K562 (cell line): Measurements from ENCODE around the gene RPTOR. TPM values are rescaled to one million over a fixed set of nuclear protein-coding genes. Genes with fewer than 3 reads are reported as not detected.
A peak's percentile ranks its signal among the peaks of the same experiment; 100 is the strongest.

ENCODE experiments used
- ATAC-seq: fragments of 200-7000 bp; cut with Tn5 transposase; 3 replicates; pipeline ENCODE4 v1.9.1; 2020; ENCODE audit warnings: moderate library complexity
- BruUV-seq: library from RNA; stranded (reverse); fragments of 400-500 nt; replicated peaks from 2 replicates; lab custom pipeline; 2021; lab: Mats Ljungman, UMichigan
- CTCF ChIA-PET: fragments of 300-600 bp; formaldehyde crosslinking; extraction: SDS; loops from one replicate; lab custom pipeline; 2021; ENCODE audit warnings: low intra/inter-chr PET ratio; lab: Yijun Ruan, JAX
- POLR2A ChIA-PET: fragments of 300-600, 350-650 bp; sonication (Branson Sonifier 250); formaldehyde crosslinking; extraction: SDS; loops from one replicate; lab custom pipeline; 2021; ENCODE audit warnings: antibody characterized with exemption, inconsistent platforms; lab: Yijun Ruan, JAX
- DNase-seq, 4 experiments: peaks; one replicate each; pipeline versions ENCODE4 v3.0.0 to v3.0.0-alpha.2; 2011 to 2018; ENCODE audit warnings: low spot score in 3 of 4, mixed read lengths in 3 of 4; ENCODE audit errors: extremely low read depth in 1 of 4
- FAIRE-seq: peaks from 2 replicates; lab custom pipeline; 2011; peaks lifted over from hg19 to GRCh38; lab: Jason Lieb, UNC
- H2AFZ ChIP-seq: 2 replicates; pipeline ENCODE4 v1.6.0; 2011; ENCODE audit warnings: low read depth, low read length, control low read depth, inconsistent platforms
- H3K27ac ChIP-seq: fragments of 200-600 bp; 3 replicates; pipeline ENCODE4 v1.8.0; 2011; ENCODE audit warnings: low read depth, mild to moderate bottlenecking, control low read depth, inconsistent platforms, low read length, moderate library complexity, mixed read lengths; ENCODE audit errors: extremely low read depth
- H3K27me3 ChIP-seq, 2 experiments: fragments of 300-600 bp in 1 of 2; 2 replicates in 1 of 2; 3 replicates in 1 of 2; pipeline versions ENCODE4 v1.6.0 to v1.8.0; 2011; ENCODE audit warnings: inconsistent platforms in 2 of 2, low read length in 2 of 2, mild to moderate bottlenecking in 1 of 2, mixed read lengths in 1 of 2, moderate library complexity in 1 of 2; ENCODE audit not compliant: control insufficient read depth in 2 of 2, insufficient read depth in 2 of 2
- H3K36me3 ChIP-seq: fragments of 300-600 bp; 3 replicates; pipeline ENCODE4 v1.8.0; 2011; ENCODE audit warnings: mild to moderate bottlenecking, low read length, inconsistent platforms; ENCODE audit not compliant: control insufficient read depth, insufficient read depth
- H3K4me1 ChIP-seq, 2 experiments: fragments of 200-600 bp in 1 of 2; replicated peaks in 1 of 2; 2 replicates in 1 of 2; 3 replicates in 1 of 2; pipeline versions ENCODE4 v1.5.1 to v1.8.0; 2011; ENCODE audit warnings: inconsistent platforms in 2 of 2, low read length in 2 of 2, mild to moderate bottlenecking in 1 of 2, mixed read lengths in 1 of 2, moderate library complexity in 1 of 2; ENCODE audit not compliant: control insufficient read depth in 2 of 2, insufficient read depth in 2 of 2
- H3K4me2 ChIP-seq: 2 replicates; pipeline ENCODE4 v1.6.1; 2011; ENCODE audit warnings: low read length, control low read depth, inconsistent platforms, mixed read lengths; ENCODE audit not compliant: insufficient read depth
- H3K4me3 ChIP-seq: fragments of 200-600 bp; sonication (generic), shearing (Covaris generic); 2 replicates; pipeline ENCODE4 v1.5.1; 2016; ENCODE audit warnings: control low read depth, inconsistent platforms
- H3K79me2 ChIP-seq: fragments of 200-600 bp; 3 replicates; pipeline ENCODE4 v1.8.0; 2011; ENCODE audit warnings: low read length, inconsistent platforms; ENCODE audit not compliant: control insufficient read depth, insufficient read depth
- H3K9ac ChIP-seq, 2 experiments: 2 replicates each; pipeline versions ENCODE4 v1.6.0 to v1.6.1; 2011; ENCODE audit warnings: low read depth in 2 of 2, low read length in 2 of 2, control low read depth in 1 of 2, inconsistent platforms in 1 of 2, mild to moderate bottlenecking in 1 of 2, mixed read lengths in 1 of 2; ENCODE audit not compliant: insufficient read depth in 1 of 2
- H3K9me1 ChIP-seq: one replicate; pipeline ENCODE4 v1.6.0; 2011; ENCODE audit warnings: inconsistent platforms, mild to moderate bottlenecking, low read length, moderate library complexity; ENCODE audit not compliant: control insufficient read depth, insufficient read depth
- H3K9me3 ChIP-seq: replicated peaks from 2 replicates; pipeline ENCODE4 v1.5.1; 2011; ENCODE audit warnings: low read depth, low read length, inconsistent platforms; ENCODE audit not compliant: control insufficient read depth, insufficient read depth
- H4K20me1 ChIP-seq: replicated peaks from 2 replicates; pipeline ENCODE4 v1.6.1; 2011; ENCODE audit warnings: low read length, inconsistent platforms, mixed read lengths; ENCODE audit not compliant: control insufficient read depth, insufficient read depth
- BRD9 ChIP-seq: fragments of 450-650 bp; IDR thresholded peaks from 2 replicates; pipeline ENCODE4 v1.6.1; 2018; ENCODE audit warnings: low read depth; ENCODE audit not compliant: partially characterized antibody
- KAT8 ChIP-seq: fragments of 450-650 bp; IDR thresholded peaks from 2 replicates; pipeline ENCODE4 v1.6.1; 2016; ENCODE audit warnings: low read depth, mild to moderate bottlenecking
- KLF1 ChIP-seq: fragments of 450-650 bp; IDR thresholded peaks from 2 replicates; pipeline ENCODE4 v1.6.1; 2016; ENCODE audit warnings: missing genetic modification characterization, missing compliant biosample characterization
- MXI1 ChIP-seq: IDR thresholded peaks from 2 replicates; pipeline ENCODE4 v1.6.1; 2011; ENCODE audit warnings: low read depth, mild to moderate bottlenecking, improper control_type of control experiment, low read length
- NFIC ChIP-seq: fragments of 450-650 bp; IDR thresholded peaks from 2 replicates; pipeline ENCODE4 v1.6.1; 2017; ENCODE audit warnings: mild to moderate bottlenecking, inconsistent platforms
- NFIX ChIP-seq: fragments of 250-450 bp; sonication (Bioruptor Pico); IDR thresholded peaks from 2 replicates; pipeline ENCODE4 v1.4.0; 2020; ENCODE audit warnings: low read depth, mild to moderate bottlenecking, moderate library complexity
- POLR2G ChIP-seq: fragments of 200-400 bp; formaldehyde crosslinking; IDR thresholded peaks from 2 replicates; pipeline ENCODE4 v1.6.1; 2017; ENCODE audit warnings: low read depth, mild to moderate bottlenecking, antibody characterized with exemption, low read length, moderate library complexity
- RHOXF2B ChIP-seq: fragments of 250-450 bp; sonication (Bioruptor Pico); conservative IDR thresholded peaks from 2 replicates; pipeline ENCODE4 v1.5.1; 2021
- ZKSCAN3 ChIP-seq: fragments of 250-450 bp; sonication (Bioruptor Pico); IDR thresholded peaks from 2 replicates; pipeline ENCODE4 v1.4.0; 2020
- ZZZ3 ChIP-seq: fragments of 450-650 bp; IDR thresholded peaks from 2 replicates; pipeline ENCODE4 v1.6.1; 2016; ENCODE audit warnings: antibody characterized with exemption, mild to moderate bottlenecking, moderate library complexity
- WGBS: fragments of 100-300 bp; shearing (Covaris generic); methylation state at CpG from one replicate; pipeline ENCODE4 v1.1.6; 2016; ENCODE audit warnings: low coverage, mixed read lengths; ENCODE audit not compliant: insufficient coverage; ENCODE audit errors: missing lambda C conversion rate; 5-methylcytosine and 5-hydroxymethylcytosine counted together
- in situ Hi-C: fragments of 300-500 bp; cut with MboI; formaldehyde crosslinking; loops from 4 replicates; pipeline ENCODE4 v1.15.0; 2018; ENCODE audit warnings: inconsistent platforms, mixed read lengths
- intact Hi-C: fragments of 100-400 bp; cut with micrococcal nuclease; formaldehyde crosslinking; loops from 2 replicates; pipeline ENCODE4 v1.14.2; 2022
- polyA plus RNA-seq, 8 experiments: library from polyadenylated mRNA; depleted of rRNA in 4 of 8; stranded (reverse) in 5 of 8; unstranded in 3 of 8; fragments of >200 nt; fragmentation: Nextera tagmentation in 2 of 8; fragmentation: Illumina TruSeq in 1 of 8; extraction: Ambion mirVana in 2 of 8; extraction: Trizol in 1 of 8; gene quantifications; 2 replicates each; pipeline versions ENCODE4 v1.2.1 to v1.2.3, GENCODE V29; 2011 to 2014; ENCODE audit warnings: inconsistent platforms in 1 of 8, missing spikeins in 1 of 8
- total RNA-seq, 7 experiments: library from RNA; depleted of rRNA in 6 of 7; stranded (reverse); fragments of >200 nt in 6 of 7; fragmentation: Illumina TruSeq in 2 of 7; extraction: Trizol in 2 of 7; gene quantifications; 2 replicates each; pipeline versions ENCODE4 v1.2.1 to v1.2.3, GENCODE V29; 2011 to 2021; ENCODE audit warnings: low replicate concordance in 1 of 7

Gene RPTOR
- total and polyA plus RNA-seq, 9 of the 15 experiments (the other 6 are each of a cell fraction or from before 2014, with no cell fraction given): 0.24 to 54.1 (median 10.2) TPM

GRCh38 chr17:80859002-80859941, 314.6 kb downstream of the RPTOR start:
- intact Hi-C loops: no loop called here
- no peak overlapping the region for H3K4me2 ChIP-seq

GRCh38 chr17:80860101-80860671, 315.5 kb downstream of the RPTOR start:
- Histone ChIP-seq H4K20me1 (no peaks in the 10 kb centered on the region), H3K79me2 (no peaks in the 10 kb centered on the region), H3K9me1 (no peaks in the 10 kb centered on the region), H3K36me3 (peaks cover 47% of the 10 kb centered on the region), H3K4me3 (no peak overlapping the region), H3K9me3 (no peaks in the 10 kb centered on the region), H3K4me2 (no peak overlapping the region), H3K27ac (no peak overlapping the region), H2AFZ (no peak overlapping the region), H3K9ac (peak overlapping the region in 1 of 2 experiments; percentile 11; a peak in 1 of 4 replicates), H3K4me1 (peaks cover 14 to 54% of the 10 kb centered on the region in 2 experiments), H3K27me3 (no peaks in the 10 kb centered on the region)
- POLR2A ChIA-PET: no interaction called here
- TF ChIP-seq MXI1 (no peak), KAT8 (no peak), RHOXF2B (CRISPR knock-in tag) (no peak), BRD9 (no peak), POLR2G (peak; percentile 26; the same call in 1 of the 2 replicates), ZKSCAN3 (no peak)
- DNase-seq: no peak
- CTCF ChIA-PET: no interaction called here
- in situ Hi-C loops: no loop called here
- BruUV-seq: no TSS peak
- 90% methylated on average over 20 of the region's 20 CpGs for WGBS
- no peak for FAIRE-seq
- no peak for ATAC-seq
- intact Hi-C loops: no loop called here

More at GRCh38 chr17:80859002-80859941, 314.6 kb downstream of the RPTOR start:
- Histone ChIP-seq H2AFZ (no peak overlapping the region), H3K36me3 (peaks cover 51% of the 10 kb centered on the region), H3K9me3 (no peaks in the 10 kb centered on the region), H3K9ac (peak overlapping the region in 1 of 2 experiments; percentile 39; a peak in 1 of 4 replicates), H3K27ac (no peak overlapping the region), H3K9me1 (no peaks in the 10 kb centered on the region), H3K27me3 (no peaks in the 10 kb centered on the region), H4K20me1 (no peaks in the 10 kb centered on the region), H3K4me1 (peaks cover 14 to 55% of the 10 kb centered on the region in 2 experiments), H3K4me3 (no peak overlapping the region), H3K79me2 (no peaks in the 10 kb centered on the region)
- DNase-seq (no peak), ATAC-seq (no peak), FAIRE-seq (no peak)
- no TSS peak for BruUV-seq
- ChIA-PET POLR2A (interaction anchor here (0.6 to 1.3 kb wide), 2 partner anchors 12 to 272 kb away, joined by 4 to 7 read pairs; no protein-coding TSS in a partner anchor), CTCF (no interaction called here)
- in situ Hi-C loops: no loop called here
- 89% methylated on average over 33 of the region's 40 CpGs for WGBS
- 0 out of 2 replicates have a peak, but pooled peaks have one; percentile 9 for TF ChIP-seq NFIX (CRISPR knock-in tag)
- TF ChIP-seq KLF1 (tag): no peak
- TF ChIP-seq NFIC: peak; percentile 87
- TF ChIP-seq ZZZ3: no peak
